ENCODE results near the gene CCNB1.

- TF ChIP-seq CTCF (IDR thresholded peaks at IDR 0.05) (no peak), POLR2A (IDR thresholded peaks at IDR 0.05) (no peak)
These were observed 29.1 kb upstream of the CCNB1 start for GRCh38 chr5:69137807-69138206.

Measured in testis (tissue), 2 donors.